ENCODE results near the gene RFX8.
"Not testable (repeated sequence)": the region's sequence is repeated elsewhere in the genome, so short reads cannot be mapped to it uniquely, and the experiment has no call there.

Gene RFX8

DNA sequence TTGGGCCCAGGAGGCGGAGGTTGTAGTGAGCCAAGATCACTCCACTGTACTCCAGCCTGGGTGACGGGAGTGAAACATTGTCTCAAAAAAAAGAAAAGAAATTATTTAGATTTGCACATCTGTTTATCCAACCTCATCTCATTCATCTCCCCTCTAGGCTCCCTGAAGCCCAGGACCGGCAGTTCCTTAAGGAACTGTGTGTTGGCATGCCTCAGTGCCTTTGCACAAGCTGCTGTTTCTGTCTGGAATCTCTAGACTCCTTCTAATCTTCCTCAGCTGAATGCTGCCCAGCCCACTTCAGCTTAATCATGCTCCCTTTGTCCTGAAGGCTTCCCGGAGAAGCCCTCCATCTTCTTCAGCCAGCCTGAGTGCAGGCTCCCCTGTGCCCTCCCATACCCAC is 10.9 kb upstream of the RFX8 start:
- no peak for DNase-seq

DNA sequence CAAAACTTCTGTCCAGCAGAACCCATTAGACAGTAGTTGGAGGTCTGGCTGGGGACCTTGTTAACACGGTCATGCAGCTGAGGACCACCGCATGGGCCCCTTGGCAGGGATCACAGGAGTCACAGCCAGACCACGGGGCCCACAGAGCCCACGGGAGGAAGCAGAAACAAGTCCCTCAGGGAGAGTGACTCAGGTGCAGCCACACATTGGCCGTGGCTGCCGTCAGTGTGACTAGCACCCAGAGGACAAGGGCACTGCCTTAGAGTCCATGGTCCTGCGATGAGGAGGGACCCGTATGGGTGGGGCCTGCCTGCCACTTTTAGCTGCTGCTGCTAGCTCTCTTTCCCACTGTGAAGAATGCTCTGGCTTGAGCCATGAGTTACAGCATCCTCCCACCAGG is 5.9 kb upstream of the RFX8 start:
- DNase-seq: no peak

DNA sequence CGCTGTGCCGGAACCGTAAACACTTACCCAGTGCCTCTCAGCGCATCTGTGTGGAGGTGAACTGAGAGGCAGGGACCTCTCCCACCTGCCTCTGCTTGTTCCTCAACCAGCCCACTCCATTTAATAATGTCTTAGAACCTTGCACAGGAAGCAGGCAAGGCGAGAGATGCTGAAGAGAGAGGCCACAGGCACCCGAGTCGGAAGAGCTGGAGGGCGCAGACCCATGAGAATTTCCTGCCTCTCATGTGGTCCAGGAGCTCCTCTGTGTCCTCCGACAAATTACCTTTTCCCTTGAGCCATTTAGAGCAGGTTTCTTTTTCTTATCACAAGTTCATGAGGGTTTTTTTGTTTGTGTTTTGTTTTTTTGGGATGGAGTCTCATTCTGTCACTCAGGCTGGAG is 4.9 kb upstream of the RFX8 start:
- DNase-seq: no peak

DNA sequence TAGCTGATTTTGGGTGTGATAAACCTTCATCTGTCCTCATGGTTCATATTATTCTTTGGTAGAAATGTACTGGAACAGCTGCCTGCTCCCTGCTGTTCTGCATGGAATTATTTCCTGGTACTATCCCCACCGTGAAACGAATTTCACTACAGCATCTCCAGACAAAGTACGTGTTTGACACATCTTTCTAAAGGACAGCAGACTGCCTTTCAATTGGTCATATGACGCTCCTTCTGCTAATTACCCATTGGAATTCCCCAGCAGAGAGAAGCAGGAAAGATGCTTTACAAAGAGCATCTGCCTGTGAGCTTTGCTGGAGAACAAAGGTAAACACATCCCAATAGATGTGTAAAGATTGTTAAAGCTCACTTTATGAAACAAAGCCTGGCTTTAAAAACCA is 4.4 kb upstream of the RFX8 start:
- peak; percentile 58 for DNase-seq

DNA sequence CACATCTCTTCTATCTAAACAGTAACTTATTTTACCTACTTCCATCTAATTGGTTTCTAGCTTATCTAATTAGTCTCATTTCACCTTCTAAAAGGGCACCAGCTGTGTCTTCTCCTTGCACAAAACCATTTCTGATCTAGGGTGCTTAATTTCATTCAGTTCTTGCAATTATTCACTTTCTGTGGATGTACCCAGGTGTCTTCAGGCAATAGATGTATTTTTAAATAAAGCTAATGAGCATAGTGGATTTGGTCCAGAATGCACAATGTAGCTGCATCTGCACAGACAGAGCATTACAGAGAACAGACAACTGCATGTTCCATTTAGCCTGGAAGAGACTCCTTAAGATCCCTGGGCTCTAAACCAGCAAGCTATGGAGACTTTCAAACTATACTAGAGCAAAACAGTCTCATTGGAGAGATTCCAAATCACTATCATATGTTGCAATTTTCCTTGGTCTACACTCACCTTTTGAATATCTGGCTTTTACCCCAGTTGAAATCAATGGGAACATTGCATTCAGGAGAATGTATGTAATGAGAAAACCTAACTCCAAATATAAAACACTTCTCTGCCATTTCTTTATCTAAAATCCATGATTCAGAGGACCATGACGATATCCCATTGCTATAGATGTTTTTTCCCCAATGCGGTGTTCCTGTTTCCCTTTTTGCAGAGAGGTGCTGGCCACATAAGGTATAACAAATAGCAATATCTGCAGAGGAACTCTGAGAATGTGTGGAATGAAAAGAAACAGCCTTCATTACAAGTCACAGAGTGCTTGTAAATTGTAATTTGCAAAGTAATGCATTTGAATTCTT is 3.5 kb upstream of the RFX8 start:
- DNase-seq: no peak

DNA sequence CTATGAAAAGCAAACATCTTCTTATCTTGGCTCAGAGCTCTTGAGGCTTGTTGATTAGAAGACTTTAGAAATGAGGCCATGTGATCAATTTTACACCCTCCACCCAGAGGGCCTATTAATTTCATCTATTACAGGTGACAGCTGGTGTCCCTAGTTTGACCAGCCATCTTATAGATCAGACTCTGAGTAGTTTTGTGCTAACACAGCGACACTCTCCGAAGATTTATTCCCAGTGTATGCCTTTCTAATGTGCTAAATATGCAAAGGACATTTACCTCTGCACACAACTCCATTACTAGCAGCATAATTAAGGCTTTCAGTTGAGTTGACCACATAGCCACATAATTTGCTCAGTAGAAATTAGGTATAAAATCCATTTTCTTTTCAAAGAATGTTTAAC is 2.6 kb upstream of the RFX8 start:
- no peak for DNase-seq

DNA sequence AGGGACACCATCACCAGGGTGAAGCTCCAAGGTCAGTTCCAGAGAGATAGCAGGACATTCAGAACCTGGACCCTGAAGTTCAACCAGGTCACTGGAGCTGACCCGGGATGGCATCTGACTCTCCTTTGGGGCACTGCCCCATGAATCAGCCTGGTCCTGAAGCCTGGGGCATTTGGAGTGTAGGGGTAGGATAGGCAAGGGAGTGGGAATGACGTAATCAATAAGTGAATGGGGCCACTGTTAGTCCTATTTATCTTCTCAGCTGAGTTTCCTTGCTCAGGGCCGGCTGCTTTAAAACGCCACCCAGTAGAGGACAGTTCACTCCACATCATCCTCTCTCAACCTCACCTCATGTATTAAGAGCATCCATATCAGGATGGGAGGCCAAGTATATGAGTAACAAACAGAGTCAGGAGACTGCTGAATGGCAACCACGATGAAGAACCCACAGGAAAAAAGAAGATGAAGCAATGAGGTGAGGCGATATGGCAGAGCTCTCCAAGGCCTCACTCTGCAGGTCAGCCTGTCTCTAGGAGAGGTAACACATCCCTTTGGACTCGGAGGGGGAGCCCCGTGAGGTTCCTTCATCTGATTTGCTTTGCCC is 1.8 kb upstream of the RFX8 start:
- DNase-seq: no peak

DNA sequence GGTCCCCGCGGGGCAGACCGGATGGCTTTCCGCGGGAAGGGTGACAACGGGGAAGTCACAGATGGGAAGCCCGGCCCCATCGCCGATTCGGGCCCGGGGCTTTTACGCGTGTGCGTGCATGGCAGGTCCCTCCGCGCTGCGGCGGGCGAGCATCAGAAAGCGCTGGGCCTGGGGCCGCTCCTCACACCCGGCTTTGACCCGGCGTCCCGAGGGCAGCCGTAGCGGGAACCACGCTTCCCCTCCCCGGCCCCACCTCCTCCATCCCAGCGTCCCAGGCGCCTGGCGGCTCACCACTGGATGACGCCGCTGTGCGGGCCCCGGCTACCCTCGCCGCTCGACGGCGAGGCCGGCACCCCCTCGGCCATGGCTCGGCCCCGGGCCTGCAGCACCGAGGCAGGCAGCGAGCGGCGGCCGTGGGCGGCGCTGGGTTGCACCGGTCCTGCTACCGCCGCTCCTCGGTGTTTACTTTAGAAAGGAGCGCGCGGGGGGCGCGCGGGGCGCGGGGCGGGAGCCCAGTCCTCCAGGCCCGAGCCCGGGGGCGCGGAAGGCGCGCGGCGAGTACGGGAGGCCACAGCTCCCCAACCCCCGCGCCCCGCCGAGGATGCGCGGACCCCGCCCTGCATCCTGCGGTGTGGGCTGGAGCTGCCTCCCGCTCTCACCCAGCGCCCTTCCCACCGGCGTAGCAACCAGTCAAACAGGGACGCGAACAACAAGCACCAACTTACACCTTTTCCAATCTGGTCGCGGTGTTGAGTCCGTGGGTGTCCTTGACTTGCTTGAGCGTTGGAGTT is 806 bp downstream of the RFX8 start:
- peak; percentile 80 for DNase-seq

DNA sequence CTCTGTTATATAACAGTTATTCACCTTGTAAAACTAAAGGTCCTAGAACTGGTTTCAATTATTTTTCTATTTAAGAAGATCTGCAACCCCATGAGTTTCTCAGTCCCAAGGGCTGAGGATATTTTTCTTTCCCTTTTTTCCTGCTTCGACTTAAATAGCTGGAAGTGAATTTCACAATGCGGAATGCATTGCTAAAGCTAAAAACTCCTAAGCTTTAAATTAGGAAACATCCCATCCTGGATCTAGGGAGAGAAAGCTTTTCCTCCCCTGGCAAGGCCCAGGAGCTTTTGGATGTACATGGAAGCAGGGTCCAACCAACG is 1.4 kb downstream of the RFX8 start:
- DNase-seq: no peak

DNA sequence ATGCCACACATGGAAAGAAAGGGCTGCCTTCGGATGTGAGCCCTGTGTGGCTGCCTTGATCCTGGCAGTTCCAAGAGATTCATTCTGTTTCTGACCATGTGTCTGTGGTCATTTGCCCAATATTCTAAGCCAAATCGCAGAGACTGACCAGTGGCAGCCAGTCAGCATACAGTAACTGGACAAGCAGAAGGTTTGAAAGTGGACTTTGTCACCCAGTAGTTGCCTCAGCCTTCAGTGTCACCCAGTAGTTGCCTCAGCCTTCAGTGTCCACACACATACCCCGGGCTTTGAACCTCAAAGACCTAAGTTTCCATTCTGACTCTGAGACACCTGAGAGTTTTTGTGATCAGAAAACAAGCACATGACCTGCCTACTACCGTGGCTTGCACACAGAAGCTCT is 5.0 kb downstream of the RFX8 start:
- DNase-seq: no peak

DNA sequence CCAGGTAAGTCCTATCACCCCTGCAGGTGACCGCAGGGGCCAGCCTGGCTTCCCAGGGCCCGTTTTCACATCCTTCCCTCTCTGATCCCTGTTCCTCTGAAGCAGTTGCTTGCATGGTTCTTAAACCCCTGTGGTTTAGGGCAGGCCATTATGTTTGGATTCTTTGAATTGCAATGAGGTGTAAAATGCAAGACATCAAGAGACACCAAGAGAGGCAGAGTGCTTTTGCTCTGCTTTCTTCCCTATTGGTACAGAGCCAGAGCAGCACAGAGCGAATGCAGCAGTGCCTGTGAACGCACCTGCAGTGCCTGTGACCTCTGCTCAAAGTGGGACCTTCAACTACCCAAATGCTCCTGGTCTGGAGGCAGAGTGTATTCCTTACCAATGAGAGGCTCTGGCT is 7.6 kb downstream of the RFX8 start:
- DNase-seq: no peak

DNA sequence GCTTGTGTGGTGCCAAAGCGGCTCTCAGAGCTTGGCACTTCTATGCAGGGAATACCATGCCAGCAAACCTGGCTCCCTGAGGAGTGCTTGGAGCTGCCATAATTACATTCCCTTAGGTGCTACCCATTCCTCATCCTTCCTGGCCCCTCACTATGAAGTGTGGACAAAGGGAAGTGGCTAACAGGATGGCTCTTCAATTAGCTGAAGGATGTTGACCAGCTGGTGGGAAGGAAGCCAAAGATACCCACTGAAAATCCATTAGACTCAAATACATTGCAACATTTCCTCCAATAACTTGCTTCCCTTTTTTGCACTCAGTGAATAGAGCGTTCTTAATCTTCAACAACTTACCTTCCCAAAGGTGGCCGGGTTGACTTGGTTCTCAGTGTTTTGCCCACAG is 8.5 kb downstream of the RFX8 start:
- no peak for DNase-seq

DNA sequence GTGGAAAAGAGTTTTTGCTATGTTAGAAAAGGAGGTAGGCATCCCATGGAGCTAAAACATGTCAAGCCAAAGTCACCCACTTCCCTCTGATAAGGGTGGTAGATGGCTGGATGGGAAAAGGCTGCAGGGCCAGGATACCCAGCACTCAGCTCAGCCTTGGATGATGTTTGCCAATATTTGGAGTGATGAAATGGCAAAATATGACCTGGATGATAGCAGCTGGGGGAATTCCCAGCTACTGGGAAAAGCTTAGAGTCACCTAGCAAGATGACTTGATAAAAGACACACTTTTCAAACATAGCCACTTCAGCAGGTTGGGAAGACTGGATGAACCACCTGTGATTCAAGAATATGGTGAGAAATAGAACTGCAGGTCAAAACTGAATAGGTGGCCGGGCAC is 10.1 kb downstream of the RFX8 start:
- no peak for DNase-seq

DNA sequence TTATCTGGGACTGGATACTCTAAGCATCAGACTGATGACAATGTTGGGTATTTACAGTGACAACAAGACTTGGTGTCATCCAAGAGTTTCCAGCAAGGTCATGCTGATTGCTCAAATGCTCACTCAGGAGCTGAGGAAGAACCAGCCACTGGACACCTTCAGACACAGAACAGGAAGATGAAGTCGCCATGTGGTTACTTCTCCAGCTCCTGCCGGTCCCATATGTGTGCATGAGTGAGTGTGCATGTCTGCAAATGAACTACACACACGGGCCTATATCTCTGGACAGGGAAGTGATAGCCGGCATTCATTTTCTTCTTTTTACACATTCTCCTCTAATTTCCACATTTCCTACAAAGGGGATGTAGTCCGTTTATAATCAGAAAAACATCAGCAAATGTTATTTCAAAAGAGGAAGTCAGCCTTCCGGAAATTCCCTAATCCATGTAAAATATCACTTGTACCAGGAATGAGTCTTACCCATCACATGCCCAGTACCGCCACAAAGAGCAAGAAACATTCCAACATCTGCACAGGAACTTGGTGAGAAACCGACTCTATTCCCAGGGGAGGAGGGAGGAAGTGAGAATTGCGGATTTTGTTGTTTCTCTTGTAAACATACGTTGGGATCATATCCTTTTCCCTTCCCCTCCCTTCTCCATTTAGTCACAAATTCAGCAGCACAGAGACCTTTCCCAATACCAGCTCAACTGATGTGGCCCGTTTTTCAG is 10.8 kb downstream of the RFX8 start:
- no peak for DNase-seq

DNA sequence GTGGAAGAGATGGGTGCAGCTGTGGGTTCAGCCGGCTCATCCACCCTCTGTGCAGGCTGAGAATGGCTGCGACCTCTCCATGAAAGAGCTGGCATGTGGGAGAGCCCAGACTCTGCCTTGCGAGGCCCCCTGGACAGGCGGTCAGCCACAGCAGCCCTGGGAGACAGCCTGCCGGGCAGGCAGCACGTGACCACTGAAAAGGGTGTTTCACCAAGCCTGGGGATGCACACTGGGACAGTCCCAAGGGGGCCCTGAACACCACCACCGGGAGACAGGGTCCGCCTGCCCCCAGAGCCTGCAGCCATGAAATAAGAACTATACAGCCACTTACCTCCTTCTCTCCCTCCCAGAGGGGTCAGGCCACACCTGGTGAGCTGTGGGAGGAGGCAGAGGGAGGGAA is 11.5 kb downstream of the RFX8 start:
- no peak for DNase-seq

DNA sequence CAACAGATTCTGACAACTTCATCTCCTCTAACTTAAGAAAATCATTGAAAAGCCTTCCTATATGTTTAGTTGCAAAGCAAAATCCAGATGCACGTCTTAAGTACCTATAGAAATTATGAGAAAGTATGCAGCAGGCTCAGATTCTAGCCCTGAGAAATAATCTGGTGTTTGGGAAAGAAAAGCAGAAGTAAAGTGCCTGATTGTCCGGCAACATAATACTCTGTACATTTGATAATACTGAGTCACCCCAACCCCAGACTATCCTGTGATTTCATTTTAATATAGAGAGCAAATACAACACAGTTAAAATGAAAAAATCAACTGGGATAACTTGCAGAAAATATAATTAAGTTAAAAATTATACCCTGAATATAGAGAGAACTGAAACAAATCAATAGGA is 13.5 kb downstream of the RFX8 start:
- no peak for DNase-seq

DNA sequence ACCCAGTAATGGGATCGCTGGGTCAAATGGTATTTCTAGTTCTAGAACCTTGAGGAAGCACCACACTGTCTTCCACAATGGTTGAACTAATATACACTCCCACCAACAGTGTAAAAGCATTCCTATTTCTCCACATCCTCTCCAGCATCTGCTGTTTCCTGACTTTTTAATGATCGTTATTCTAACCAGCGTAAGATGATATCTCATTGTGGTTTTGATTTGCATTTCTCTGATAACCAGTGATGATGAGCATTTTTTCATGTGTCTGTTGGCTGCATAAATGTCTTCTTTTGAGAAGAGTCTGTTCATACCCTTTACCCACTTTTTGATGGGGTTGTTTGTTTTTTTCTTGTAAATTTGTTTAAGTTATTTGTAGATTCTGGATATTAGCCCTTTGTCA is 20.5 kb downstream of the RFX8 start:
- not testable (repeated sequence) for DNase-seq

DNA sequence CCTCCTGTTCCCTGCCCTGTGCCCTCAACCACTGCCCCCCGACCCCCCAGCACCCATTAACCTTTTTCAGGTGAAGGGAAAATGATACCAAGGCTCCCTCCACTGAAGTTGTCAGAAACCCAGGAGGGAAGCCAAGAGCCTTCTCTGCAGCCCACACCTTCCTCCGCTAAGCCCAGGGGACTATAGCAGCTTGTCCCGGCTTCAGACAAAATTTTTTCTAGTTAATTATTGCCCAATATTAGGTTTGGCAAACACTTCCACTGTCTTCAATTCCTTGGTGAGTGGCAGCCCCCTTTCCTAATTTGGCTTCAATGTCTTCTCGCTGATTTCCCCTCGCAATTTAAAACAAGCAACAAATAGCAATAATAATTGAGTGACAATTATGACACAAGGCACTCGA is 23.9 kb downstream of the RFX8 start:
- DNase-seq: no peak

DNA sequence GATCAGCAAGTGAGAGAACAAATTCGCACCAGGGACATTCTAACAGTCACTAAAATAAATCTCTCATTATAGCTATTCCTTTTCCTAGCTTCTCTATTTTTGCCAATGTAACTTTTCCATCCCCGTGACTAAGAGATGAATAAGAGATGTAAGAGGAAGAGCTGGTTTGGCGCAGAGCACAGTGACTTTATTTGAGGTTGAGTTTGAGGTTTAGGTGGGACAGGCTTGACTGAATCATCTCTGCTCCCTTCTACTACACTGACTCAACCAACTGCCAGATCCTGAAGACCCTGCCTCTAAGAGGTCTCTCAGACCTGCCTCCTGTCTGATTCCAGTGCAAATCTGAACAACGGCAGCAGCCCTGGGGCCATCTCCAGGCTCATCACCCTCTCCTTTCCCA is 28.0 kb downstream of the RFX8 start:
- no peak for DNase-seq

DNA sequence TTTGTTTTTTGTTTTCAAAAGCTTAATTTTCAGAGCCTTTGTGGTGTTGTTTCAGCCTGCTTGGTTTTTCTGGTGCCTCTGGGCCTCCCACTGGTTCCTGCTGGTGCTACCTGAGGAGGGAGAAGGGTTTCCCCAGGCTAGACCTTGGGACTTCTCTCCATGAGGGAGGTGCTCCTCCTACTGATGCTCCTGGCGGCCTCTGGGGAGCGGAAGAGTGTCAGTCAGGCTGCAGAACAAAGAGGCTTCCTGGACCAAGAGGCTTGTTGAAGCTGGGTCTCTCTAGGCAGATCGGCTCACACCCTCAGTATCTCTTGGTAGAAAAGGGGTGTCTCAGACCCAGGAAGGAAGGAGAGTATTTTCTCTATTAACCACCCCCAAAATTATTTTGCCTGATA is 32.2 kb downstream of the RFX8 start:
- no peak for DNase-seq

DNA sequence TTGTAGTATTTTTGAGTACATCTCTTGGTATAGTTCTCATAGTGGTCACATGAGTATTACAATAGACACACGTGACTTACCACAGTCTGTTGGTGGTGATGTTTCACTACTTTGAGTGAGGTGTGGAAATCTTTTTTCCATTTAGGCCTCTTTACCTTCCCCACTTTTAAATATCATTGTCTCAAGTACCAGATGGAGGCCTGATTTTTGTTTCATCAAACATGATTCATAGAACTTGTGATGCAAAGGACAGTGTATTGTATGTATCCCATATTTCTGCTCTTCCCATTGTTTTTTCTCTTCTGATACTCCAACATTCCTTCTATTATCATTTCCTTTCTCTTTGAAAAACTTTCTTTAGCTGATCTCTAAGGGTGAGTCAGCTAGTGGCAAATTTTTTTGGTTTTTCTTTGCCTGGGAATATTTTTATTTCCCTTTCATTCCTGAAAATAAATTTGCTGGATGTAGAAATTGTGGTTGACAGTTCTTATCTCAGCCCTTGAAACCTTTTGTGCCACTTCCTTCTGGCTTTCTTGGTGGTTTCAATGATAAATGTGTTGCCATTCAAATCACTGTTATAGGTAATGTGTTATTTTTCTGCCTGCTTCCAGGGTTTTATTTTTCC is 32.8 kb downstream of the RFX8 start:
- DNase-seq: no peak

DNA sequence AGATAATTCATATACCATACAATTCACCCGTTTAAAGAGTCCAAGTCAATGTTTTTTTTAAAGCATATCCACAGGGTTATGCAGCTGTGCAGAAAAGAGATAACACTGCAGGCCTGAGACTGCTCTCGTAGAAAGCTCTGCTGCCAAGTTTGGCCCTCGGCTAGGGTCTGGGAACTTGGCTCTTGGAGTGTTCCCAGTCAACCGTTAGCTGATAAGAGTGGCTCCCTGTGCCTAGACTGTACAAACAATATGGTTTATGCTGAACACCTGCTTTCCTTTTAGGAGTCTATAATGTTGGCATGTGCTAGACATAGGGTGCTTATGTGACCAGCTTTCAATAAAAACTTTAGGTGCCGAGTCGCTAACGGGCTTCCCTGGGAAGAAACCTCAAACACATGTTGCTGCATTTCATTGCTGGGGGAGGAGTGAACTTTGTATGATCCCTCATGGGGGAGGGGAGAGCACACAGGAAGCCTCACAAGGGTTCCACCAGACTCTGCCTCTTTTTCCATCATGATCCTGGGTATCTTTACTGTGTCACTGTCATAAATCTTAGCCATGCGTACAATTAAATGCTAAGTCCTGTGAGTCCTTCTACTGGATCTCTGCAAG is 34.7 kb downstream of the RFX8 start:
- peak; percentile 37 for DNase-seq

DNA sequence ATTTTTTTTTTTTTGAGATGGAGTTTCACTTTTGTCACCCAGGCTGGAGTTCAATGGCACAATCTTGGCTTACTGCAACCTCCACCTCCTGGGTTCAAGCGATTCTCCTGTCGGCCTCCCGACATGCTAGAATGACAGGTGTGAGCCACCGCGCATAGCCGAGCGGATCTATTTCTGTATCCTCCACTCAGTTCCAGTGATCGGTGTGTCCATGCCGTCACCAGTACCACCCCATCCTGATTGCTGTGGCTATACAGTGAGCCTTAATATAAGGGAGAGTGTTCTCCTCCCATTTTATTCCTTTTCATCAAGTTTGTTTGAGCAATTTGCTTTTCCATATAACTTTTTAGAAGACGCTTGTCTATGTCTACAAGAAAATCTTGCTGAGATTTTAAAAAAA is 35.2 kb downstream of the RFX8 start:
- DNase-seq: no peak

All from eye (tissue), 1 donor.